ENCODE results near the gene SYT13. TPM values are rescaled to one million over a fixed set of nuclear protein-coding genes. Genes with fewer than 3 reads are reported as not detected.

Gene SYT13
- total RNA-seq, 1 donor from 2014 or later = 1.4 TPM

DNA sequence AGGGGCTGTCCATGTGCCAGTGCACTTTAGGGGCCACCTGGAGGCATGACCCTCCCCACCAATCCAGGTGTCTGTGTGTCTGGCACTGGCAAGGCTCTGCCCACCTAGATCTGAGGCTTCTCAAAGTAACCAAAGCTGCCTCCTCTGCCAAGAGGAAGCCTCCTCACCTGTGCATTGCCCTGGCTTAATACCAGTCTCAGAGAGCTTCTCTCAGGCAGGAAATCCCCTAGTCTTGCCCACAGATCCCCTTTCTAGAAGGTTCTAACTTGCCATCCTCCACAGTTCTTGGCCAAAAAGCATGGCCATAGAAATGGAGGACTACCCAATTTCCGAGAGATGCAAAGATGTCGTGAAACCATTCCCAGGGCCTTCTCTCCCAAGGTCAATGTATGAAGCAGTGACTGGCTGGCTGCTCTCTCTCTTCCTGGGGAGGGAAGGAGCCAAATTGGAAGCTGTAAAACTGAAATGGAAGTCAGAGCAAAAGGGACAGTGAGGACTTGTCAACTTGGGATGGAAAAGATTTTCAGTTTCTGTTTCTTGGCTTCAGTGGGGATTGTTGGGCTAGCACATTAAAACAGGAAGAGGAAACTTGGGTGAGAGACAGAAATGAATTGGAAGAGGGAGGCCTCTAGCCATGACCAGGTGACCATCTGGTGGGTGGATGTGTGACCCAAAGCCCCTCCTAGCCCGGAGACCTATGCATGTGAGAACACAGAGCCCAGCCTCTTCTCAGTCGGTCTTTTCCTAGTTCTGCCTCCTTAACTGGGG, 70.9 kb downstream of the SYT13 start:
- no peak for DNase-seq (ENCODE audit: low spot score)
- H3K4me1 Mint-ChIP-seq (ENCODE audit: unreplicated experiment) = peaks cover 24% of the 10 kb centered on the region
- H3K4me3 Mint-ChIP-seq (ENCODE audit: unreplicated experiment) = no peak overlapping the region
- peaks cover 14% of the 10 kb centered on the region for H3K36me3 Mint-ChIP-seq (ENCODE audit: low read depth, unreplicated experiment)
- TF ChIP-seq, protein P1, sequence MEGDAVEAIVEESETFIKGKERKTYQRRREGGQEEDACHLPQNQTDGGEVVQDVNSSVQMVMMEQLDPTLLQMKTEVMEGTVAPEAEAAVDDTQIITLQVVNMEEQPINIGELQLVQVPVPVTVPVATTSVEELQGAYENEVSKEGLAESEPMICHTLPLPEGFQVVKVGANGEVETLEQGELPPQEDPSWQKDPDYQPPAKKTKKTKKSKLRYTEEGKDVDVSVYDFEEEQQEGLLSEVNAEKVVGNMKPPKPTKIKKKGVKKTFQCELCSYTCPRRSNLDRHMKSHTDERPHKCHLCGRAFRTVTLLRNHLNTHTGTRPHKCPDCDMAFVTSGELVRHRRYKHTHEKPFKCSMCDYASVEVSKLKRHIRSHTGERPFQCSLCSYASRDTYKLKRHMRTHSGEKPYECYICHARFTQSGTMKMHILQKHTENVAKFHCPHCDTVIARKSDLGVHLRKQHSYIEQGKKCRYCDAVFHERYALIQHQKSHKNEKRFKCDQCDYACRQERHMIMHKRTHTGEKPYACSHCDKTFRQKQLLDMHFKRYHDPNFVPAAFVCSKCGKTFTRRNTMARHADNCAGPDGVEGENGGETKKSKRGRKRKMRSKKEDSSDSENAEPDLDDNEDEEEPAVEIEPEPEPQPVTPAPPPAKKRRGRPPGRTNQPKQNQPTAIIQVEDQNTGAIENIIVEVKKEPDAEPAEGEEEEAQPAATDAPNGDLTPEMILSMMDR (IDR thresholded peaks at IDR 0.05; ENCODE audit: unreplicated experiment) = no peak
- H3K27ac Mint-ChIP-seq (ENCODE audit: unreplicated experiment) = peak overlapping the region; percentile 31
- no peaks in the 10 kb centered on the region for H3K9me3 Mint-ChIP-seq (ENCODE audit: unreplicated experiment)
- H3K27me3 Mint-ChIP-seq (ENCODE audit: unreplicated experiment) = no peaks in the 10 kb centered on the region

DNA sequence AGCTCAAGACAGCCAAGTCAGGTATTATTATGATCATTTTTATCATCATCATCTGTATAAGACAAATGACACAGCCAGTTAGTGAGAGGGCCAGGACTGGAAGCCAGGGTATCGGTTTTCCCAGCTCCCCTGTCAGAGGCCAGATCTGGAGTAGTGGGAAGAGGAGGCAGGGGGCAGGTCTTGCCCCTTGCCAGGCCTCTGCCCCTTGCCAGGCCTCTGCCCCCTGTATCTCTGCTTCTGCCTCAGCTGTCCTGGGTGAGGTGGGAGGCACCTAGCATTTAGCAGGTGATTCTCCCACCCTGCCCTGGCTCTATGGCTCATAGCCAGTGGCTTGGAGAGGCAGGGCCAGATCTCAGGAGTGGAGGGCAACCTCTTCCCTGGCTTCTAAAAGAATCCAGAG, 72.4 kb downstream of the SYT13 start:
- Mint-ChIP-seq H3K4me1 (ENCODE audit: unreplicated experiment) (peaks cover 34% of the 10 kb centered on the region), H3K27ac (ENCODE audit: unreplicated experiment) (no peak overlapping the region), H3K4me3 (ENCODE audit: unreplicated experiment) (peak overlapping the region; percentile 40), H3K36me3 (ENCODE audit: low read depth, unreplicated experiment) (peaks cover 14% of the 10 kb centered on the region), H3K27me3 (ENCODE audit: unreplicated experiment) (no peaks in the 10 kb centered on the region), H3K9me3 (ENCODE audit: unreplicated experiment) (no peaks in the 10 kb centered on the region)
- no peak for DNase-seq (ENCODE audit: low spot score)
- TF ChIP-seq, protein P1 (IDR thresholded peaks at IDR 0.05; ENCODE audit: unreplicated experiment) = no peak

DNA sequence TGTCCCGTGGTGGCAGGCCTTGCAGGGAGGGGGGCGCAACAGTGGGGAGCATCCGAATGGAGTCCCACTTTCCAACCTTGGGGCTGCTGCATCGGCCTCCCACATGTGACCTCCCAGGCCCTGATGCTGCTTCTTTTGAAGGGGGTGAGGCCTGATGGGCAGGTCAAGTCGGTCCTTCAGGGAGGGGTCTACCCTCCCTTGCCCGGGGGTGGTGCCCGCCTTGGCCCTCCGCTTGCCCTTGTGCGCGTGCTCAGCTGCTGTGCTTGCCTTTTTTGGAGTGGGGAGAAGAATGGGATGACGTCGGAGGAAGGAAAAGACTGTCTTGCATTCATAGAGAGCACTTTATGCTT, 72.8 kb downstream of the SYT13 start:
- Mint-ChIP-seq H3K27me3 (ENCODE audit: unreplicated experiment) (no peaks in the 10 kb centered on the region), H3K4me1 (ENCODE audit: unreplicated experiment) (peaks cover 36% of the 10 kb centered on the region), H3K27ac (ENCODE audit: unreplicated experiment) (no peak overlapping the region), H3K36me3 (ENCODE audit: low read depth, unreplicated experiment) (peaks cover 14% of the 10 kb centered on the region), H3K4me3 (ENCODE audit: unreplicated experiment) (peak overlapping the region; percentile 40), H3K9me3 (ENCODE audit: unreplicated experiment) (no peaks in the 10 kb centered on the region)
- DNase-seq (ENCODE audit: low spot score) = no peak
- TF ChIP-seq, protein P1 (IDR thresholded peaks at IDR 0.05; ENCODE audit: unreplicated experiment) = no peak

DNA sequence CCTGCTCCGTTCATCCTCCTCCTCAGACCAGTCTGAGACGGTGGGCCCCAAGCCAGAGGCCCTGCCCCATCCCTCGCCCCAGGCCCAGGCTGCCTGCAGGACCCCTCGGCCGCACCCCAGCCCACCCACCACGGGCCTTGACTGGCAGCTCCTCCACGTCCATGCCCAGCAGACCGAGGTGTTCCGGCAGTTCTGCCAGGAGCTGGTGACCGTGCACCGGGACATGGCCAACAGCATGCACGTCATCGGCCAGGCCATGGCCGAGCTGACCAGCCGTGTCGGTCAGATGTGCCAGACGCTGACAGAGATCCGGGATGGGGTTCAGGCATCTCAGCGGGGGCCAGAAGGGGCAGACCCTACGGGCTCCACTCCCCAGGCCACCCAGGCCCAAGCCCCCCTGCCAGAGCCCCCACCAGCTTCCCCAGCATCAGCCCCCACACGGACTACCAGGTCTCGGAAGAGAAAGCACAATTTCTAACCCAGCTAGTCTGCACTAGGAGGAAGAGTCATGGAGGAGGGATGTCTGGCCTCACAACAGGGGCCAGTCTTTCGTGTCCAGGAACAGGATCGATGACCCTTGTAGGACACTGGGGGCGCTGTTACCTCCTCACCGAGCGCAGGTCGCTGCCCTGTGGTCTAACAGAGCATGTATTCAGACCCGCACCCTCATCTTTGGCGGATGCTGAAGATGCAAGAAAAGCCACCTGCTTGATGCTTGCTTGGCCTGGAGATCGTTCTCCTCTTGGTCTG, 73.4 kb downstream of the SYT13 start:
- DNase-seq (ENCODE audit: low spot score) = peak; percentile 46
- Mint-ChIP-seq H3K36me3 (ENCODE audit: low read depth, unreplicated experiment) (peaks cover 14% of the 10 kb centered on the region), H3K4me1 (ENCODE audit: unreplicated experiment) (peaks cover 36% of the 10 kb centered on the region), H3K27ac (ENCODE audit: unreplicated experiment) (no peak overlapping the region), H3K4me3 (ENCODE audit: unreplicated experiment) (peak overlapping the region; percentile 40), H3K9me3 (ENCODE audit: unreplicated experiment) (no peaks in the 10 kb centered on the region), H3K27me3 (ENCODE audit: unreplicated experiment) (no peaks in the 10 kb centered on the region)
- TF ChIP-seq, protein P1 (IDR thresholded peaks at IDR 0.05; ENCODE audit: unreplicated experiment) = peak; percentile 43

DNA sequence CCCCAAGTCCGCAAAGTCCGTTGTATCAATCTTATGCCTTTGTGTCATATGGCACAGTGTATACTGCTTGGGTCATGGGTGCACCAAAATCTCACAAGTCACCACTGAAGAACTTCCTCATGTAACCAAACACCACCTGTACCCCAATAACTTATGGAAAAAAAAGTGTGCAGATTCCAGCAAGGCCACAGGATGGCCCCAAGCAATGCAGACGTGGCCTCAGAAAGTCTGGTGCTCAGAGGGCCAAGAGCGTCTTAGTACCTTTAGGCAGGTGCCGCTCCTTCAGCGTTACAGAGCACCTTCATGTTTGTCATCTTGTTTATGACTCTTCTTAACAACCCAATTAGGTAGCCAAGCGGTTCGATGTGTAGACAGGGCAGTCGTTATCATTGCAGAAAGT, 74.4 kb downstream of the SYT13 start:
- Mint-ChIP-seq H3K27ac (ENCODE audit: unreplicated experiment) (no peak overlapping the region), H3K4me3 (ENCODE audit: unreplicated experiment) (peak overlapping the region; percentile 32), H3K36me3 (ENCODE audit: low read depth, unreplicated experiment) (peaks cover 18% of the 10 kb centered on the region), H3K27me3 (ENCODE audit: unreplicated experiment) (no peaks in the 10 kb centered on the region), H3K9me3 (ENCODE audit: unreplicated experiment) (no peaks in the 10 kb centered on the region), H3K4me1 (ENCODE audit: unreplicated experiment) (peaks cover 36% of the 10 kb centered on the region)
- DNase-seq (ENCODE audit: low spot score) = no peak
- TF ChIP-seq, protein P1 (IDR thresholded peaks at IDR 0.05; ENCODE audit: unreplicated experiment) = no peak
